HCEC 1CT (cell line): ENCODE results near the gene FOXP1.
"Not testable (repeated sequence)": the region's sequence is repeated elsewhere in the genome, so short reads cannot be mapped to it uniquely, and the experiment has no call there.

Experiments
- DNase-seq: peaks from one replicate; pipeline ENCODE4 v3.0.0-alpha.2; 2017

The FOXP1 gene

GRCh38 chr3:71041371-71041770, 542.2 kb downstream of the FOXP1 start:
- DNase-seq = no peak

GRCh38 chr3:71039332-71039731, 544.2 kb downstream of the FOXP1 start:
- no peak for DNase-seq

DNA sequence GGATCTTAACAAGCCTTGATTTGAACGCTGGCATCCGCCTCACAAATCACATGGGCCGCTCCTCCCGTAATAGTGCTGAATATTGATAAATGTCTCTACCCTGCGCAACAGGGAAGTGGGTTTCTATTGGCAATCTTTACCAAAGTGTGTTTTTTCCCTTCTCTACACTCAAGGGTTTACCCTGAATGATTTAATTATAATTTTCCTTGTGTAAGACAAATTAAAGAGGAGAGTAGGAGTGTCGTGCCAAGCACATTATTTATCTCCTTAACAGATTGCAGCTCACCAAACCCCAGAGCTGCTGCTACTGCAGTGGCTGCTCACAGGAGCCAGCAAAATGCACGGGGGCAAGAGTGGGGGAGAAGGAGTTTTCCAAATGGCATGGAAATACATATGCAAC, 545.8 kb downstream of the FOXP1 start:
- DNase-seq = no peak

GRCh38 chr3:71035886-71036285, 547.6 kb downstream of the FOXP1 start:
- DNase-seq = no peak

DNA sequence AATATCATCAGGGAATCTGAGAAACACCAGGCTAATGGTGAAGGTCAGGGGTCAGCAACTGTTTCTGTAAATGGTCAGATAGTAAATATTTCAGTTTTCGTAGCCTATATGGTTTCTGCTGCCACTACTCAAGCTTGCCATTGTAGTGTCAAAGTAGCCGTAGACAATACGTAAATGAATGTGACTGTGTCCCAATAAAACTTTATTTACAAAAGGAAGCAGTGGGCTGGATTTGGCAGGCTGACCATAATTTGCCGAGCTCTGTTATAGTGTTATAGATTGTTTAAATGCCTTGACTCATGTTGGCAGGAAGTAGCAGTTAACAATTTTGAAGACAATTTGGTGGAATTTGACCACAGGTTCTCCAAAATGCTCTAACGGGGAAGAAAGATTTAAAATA, 548.2 kb downstream of the FOXP1 start:
- peak; percentile 43 for DNase-seq

DNA sequence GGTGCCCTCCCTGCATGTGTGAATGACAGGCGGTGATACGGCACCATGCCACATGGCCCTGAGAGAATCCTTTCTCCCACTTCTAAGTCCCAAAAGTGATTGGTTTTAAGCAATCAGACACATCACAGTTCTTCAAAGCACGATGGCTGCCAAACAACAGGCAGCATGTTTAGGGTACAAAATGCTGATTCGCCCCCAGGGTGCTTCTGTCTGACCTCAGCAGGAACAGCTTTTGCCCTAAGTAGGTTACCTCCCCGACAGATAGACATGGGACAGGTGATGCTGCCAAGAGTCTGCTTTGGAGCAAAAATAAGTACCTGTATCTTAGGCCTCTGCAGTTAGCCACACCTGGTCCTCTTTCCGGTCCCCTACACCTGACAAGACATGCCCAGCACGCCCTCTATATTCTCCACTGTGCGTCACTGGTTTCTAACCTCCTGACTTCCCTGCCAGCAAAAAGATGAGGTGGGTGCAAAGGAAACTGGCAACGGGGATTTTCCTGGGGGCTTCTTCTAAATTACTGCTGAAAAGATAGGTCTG, 549.8 kb downstream of the FOXP1 start:
- DNase-seq = no peak

DNA sequence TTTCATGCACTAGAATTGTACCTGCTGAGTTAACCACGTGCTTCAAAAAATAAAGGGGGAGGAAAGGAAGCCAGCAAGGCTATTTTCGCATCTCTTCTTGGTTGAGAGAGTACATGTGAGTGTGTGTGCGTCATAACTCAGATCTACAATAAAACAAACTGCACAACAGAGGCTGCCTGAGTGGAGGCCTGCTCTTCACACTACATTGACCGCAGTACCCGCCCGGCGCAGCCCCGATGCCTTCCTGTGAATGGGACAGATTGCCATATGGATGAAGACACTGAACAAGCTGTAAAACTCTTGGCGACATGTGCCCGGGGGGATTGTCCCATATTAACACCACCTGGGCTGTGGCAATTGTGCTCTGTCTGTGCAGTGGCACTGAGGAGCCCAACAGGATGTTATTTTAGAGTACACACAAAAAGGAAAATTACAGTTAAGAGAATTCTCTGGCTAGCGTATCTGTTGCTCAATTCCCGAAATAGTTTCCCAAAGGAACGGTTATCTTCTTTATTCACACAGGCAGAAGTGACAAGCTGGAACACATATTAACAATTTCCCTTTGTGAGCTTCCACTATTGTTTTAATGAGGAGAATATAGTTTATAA, 551.5 kb downstream of the FOXP1 start:
- no peak for DNase-seq

DNA sequence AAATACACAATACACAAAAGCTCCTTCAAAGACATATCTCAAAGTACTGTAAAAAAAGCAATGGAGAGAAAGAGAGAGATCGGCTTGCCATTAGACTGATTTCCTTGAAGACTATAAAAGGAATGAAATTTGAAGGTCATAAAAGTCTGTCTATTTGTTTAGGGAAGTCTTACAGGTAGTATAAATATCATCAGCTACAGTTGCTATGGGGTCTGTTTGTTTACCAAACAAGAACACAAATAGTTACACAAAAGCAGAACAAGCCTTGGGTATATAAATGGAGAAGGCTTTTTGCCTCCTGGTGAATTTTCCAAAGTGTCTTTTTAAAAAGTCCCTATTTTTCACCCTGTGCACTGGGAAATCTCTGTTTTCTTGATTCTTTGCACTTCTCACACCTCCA, 552.3 kb downstream of the FOXP1 start:
- DNase-seq = no peak

DNA sequence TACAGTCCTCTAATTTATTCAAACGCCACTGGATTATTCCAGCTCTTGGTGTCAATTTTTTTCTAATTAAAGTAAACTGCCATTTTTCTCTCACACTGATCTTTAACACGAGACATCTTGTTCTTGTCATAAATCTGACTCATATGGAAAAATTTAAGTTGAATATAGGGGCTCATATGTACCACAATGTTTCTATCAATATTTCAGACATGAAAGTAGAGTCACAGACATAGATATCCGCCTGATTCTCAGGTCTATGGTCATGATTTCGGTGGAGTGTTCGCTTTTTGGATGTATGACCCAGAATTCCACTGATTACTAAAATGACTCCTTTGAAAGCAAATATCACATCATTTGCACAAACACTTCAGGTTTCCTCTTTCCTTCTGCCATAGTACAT, 552.8 kb downstream of the FOXP1 start:
- DNase-seq = no peak

- no peak for DNase-seq
Observed at GRCh38 chr3:71029770-71030169, 553.8 kb downstream of the FOXP1 start.

- no peak for DNase-seq
Observed at GRCh38 chr3:71028802-71029201, 554.7 kb downstream of the FOXP1 start.

GRCh38 chr3:71028184-71028583, 555.3 kb downstream of the FOXP1 start:
- no peak for DNase-seq

GRCh38 chr3:71026634-71027578, 556.6 kb downstream of the FOXP1 start:
- no peak for DNase-seq

GRCh38 chr3:71025516-71025915, 558.0 kb downstream of the FOXP1 start:
- no peak for DNase-seq

DNA sequence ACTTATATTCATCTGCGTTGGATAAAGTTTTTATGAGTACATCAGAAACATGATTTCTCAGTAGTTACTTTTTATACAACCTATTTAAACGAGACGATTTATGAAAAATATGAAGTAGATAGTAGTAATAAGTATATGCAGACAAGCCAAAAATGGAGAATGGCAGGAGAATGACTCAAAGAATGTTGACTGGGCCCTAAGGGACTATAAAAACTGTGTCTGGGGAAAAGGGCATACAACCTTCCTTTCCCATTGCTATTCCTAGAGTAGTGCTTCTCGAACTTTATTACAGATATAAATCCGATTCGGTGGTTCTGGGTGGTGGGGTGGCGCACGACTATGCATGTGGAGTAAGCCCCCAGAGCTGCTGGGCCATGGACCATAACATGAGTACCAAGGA, 558.5 kb downstream of the FOXP1 start:
- DNase-seq = no peak

- peak; percentile 15 for DNase-seq
Observed at GRCh38 chr3:71022551-71023335, 560.8 kb downstream of the FOXP1 start.

DNA sequence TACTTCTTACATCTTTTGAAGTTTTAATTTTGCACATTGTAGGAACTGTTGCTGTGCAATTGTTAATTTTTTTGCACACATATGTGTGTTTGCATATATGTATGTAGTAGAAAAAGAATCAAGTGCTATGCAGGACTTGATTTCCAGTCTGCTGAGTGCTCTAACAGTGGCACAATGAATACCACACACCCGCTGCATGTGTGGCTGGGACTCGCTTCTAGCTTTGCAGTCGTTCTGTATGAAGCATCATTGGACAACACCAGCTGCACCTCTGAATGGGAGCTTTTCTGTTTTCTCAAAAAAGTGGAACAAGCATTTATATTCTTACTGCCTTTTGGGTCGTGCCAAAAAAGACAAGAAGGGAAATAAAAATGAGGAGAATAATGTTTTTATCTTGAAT, 564.7 kb downstream of the FOXP1 start:
- DNase-seq = no peak

- no peak for DNase-seq
Observed at GRCh38 chr3:71016178-71016845, 567.2 kb downstream of the FOXP1 start.

- not testable (repeated sequence) for DNase-seq
Observed at GRCh38 chr3:71014616-71015015, 568.9 kb downstream of the FOXP1 start.

- DNase-seq = no peak
Observed at GRCh38 chr3:71012971-71013370, 570.6 kb downstream of the FOXP1 start.

DNA sequence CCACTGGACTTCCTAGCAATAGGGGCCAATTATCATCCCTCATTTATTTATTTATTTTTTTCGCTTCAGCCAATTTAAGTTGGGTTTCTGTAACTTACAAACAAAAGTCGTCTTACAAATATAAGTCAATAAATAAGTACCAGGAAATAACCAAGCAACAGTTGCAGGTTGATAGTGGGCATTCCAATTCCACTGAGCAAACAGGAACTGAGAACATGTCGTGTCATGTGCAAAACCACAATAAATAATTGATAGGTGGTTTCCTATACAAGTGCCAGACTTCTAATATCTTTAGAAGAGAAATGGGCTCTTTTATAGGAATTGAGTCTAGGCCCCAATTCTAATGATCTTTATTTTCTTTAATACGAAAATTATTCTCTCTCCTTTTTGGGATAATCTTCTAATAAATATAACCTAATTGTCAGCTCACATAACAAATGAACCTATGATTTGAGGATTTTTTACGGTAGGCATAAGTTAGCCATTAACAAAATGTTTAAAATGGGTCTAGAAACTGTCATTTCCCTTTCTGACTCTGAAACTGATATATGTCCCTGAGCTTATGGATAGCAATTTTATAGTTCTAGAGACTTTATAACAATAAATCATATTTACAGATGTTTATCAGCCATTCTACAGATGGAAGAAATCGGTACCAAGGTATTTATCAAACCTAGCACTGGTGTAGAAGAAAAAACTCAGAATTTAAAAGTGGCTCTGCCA, 571.8 kb downstream of the FOXP1 start:
- DNase-seq = peak; percentile 29
